Measurements from ENCODE around the gene YWHAG.
"Not testable (repeated sequence)": the region's sequence is repeated elsewhere in the genome, so short reads cannot be mapped to it uniquely, and the experiment has no call there.

GRCh38 chr7:76403097-76403496 is 44.3 kb upstream of the YWHAG start:
- TF ChIP-seq CTCF, POLR2A (IDR thresholded peaks at IDR 0.05): not testable (repeated sequence)

All from prostate gland (tissue), 2 donors.